GM12878 (cell line): ENCODE data around the gene FLRT1.

ENCODE experiments used
- HDAC6 ChIP-seq: fragments of 200-600 bp; sonication (generic); IDR thresholded peaks from one replicate; pipeline ENCODE4 v1.8.0; 2017; ENCODE audit warnings: antibody characterized with exemption; ENCODE audit not compliant: unreplicated experiment
- IKZF2 ChIP-seq, 2 experiments: fragments of 450-650 bp; IDR thresholded peaks; 2 replicates each; pipeline ENCODE4 v1.6.1; 2017; ENCODE audit warnings: mild to moderate bottlenecking in 2 of 2, moderate library complexity in 2 of 2
- JUND ChIP-seq: IDR thresholded peaks from 2 replicates; pipeline ENCODE4 v1.6.1; 2012; ENCODE audit warnings: low read depth, mild to moderate bottlenecking, low read length, improper control_type of control experiment, moderate library complexity
- PAX5 ChIP-seq: IDR thresholded peaks from 2 replicates; pipeline ENCODE4 v1.6.1; 2011; ENCODE audit warnings: low read depth, low read length, borderline replicate concordance
- POLR2A ChIP-seq: IDR thresholded peaks from 2 replicates; pipeline ENCODE4 v1.6.1; 2011; ENCODE audit warnings: low read depth, mild to moderate bottlenecking, low read length
- RAD21 ChIP-seq: IDR thresholded peaks from 2 replicates; pipeline ENCODE4 v1.6.1; 2011; ENCODE audit warnings: mild to moderate bottlenecking, low read depth, low read length, moderate library complexity; ENCODE audit not compliant: insufficient read depth
- REST ChIP-seq: IDR thresholded peaks from 2 replicates; pipeline ENCODE4 v1.6.1; 2012; ENCODE audit warnings: mild to moderate bottlenecking, low read depth, low read length
- RFX5 ChIP-seq: IDR thresholded peaks from 2 replicates; pipeline ENCODE4 v1.6.1; 2011; ENCODE audit warnings: low read depth, low read length, improper control_type of control experiment
- YBX1 ChIP-seq: fragments of 450-650 bp; IDR thresholded peaks from 2 replicates; pipeline ENCODE4 v1.6.1; 2016; ENCODE audit warnings: antibody characterized with exemption
- YY1 ChIP-seq: IDR thresholded peaks from 2 replicates; pipeline ENCODE4 v1.6.1; 2011; ENCODE audit warnings: low read depth, mild to moderate bottlenecking, low read length
- TF ChIP-seq, protein P1 (sequence below), 3 experiments: IDR thresholded peaks in 2 of 3; conservative IDR thresholded peaks in 1 of 3; 2 replicates each; pipeline ENCODE4 v1.5.1; 2011; ENCODE audit warnings: low read depth in 3 of 3, low read length in 3 of 3, mild to moderate bottlenecking in 3 of 3, control low read depth in 2 of 3, moderate library complexity in 2 of 3, inconsistent platforms in 1 of 3, mixed read lengths in 1 of 3; ENCODE audit not compliant: control insufficient read depth in 2 of 3, insufficient read depth in 1 of 3; ENCODE audit errors: extremely low read depth in 1 of 3

- TF ChIP-seq POLR2A, result no peak
- no peak for TF ChIP-seq IKZF2 (IDR thresholded peaks at IDR 0.05)
- TF ChIP-seq YY1, result no peak
- TF ChIP-seq, protein P1, sequence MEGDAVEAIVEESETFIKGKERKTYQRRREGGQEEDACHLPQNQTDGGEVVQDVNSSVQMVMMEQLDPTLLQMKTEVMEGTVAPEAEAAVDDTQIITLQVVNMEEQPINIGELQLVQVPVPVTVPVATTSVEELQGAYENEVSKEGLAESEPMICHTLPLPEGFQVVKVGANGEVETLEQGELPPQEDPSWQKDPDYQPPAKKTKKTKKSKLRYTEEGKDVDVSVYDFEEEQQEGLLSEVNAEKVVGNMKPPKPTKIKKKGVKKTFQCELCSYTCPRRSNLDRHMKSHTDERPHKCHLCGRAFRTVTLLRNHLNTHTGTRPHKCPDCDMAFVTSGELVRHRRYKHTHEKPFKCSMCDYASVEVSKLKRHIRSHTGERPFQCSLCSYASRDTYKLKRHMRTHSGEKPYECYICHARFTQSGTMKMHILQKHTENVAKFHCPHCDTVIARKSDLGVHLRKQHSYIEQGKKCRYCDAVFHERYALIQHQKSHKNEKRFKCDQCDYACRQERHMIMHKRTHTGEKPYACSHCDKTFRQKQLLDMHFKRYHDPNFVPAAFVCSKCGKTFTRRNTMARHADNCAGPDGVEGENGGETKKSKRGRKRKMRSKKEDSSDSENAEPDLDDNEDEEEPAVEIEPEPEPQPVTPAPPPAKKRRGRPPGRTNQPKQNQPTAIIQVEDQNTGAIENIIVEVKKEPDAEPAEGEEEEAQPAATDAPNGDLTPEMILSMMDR (IDR thresholded peaks at IDR 0.05 in 2 of 3, conservative IDR thresholded peaks at IDR 0.05 in 1 of 3; ENCODE audit: control insufficient read depth in 2 of 3, extremely low read depth in 1 of 3, insufficient read depth in 1 of 3, low read depth in 3 of 3, low read length in 3 of 3), result no peak
- no peak for TF ChIP-seq YBX1
- no peak for TF ChIP-seq PAX5
- no peak for TF ChIP-seq RAD21
- no peak for TF ChIP-seq HDAC6
- TF ChIP-seq RFX5, result no peak
- TF ChIP-seq REST, result no peak
- TF ChIP-seq JUND, result no peak
Observed at GRCh38 chr11:64025205-64025604, 10.5 kb upstream of the FLRT1 start.
